ENCODE measurements around the gene PPP6R1. TPM values are rescaled to one million over a fixed set of nuclear protein-coding genes. Genes with fewer than 3 reads are reported as not detected.

The PPP6R1 gene
- total and polyA plus RNA-seq, 2 of the 13 experiments (the other 11 are each of a cell fraction or from before 2014, with no cell fraction given) = 25.8 to 54.0 TPM

GRCh38 chr19:55297267-55297666, 38.5 kb upstream of the PPP6R1 start:
- Histone ChIP-seq H3K4me3 (replicated peaks in 1 of 3; ENCODE audit: insufficient read depth in 1 of 3, low read depth in 2 of 3, low read length in 3 of 3) (no peak overlapping the region), H3K27ac (ENCODE audit: extremely low read length, insufficient read depth, low read length) (no peak overlapping the region), H3K9me3 (ENCODE audit: low read length) (no peaks in the 10 kb centered on the region), H3K27me3 (ENCODE audit: control insufficient read depth in 1 of 2, insufficient read depth in 2 of 2, low read length in 2 of 2) (peaks cover 0 to 20% of the 10 kb centered on the region in 2 experiments; a peak in 2 of 5 replicates), H4K20me1 (ENCODE audit: insufficient read depth, low read length) (no peaks in the 10 kb centered on the region), H3K4me1 (ENCODE audit: insufficient read depth, low read length) (peaks cover 29% of the 10 kb centered on the region), H2AFZ (ENCODE audit: low read length) (no peak overlapping the region), H3K79me2 (ENCODE audit: insufficient read depth, low read length) (no peaks in the 10 kb centered on the region), H3K36me3 (replicated peaks in 1 of 2; ENCODE audit: control insufficient read depth in 1 of 2, insufficient read depth in 2 of 2, low read length in 2 of 2) (no peaks in the 10 kb centered on the region), H3K4me2 (ENCODE audit: low read depth, low read length) (no peak overlapping the region), H3K9ac (ENCODE audit: insufficient read depth, low read depth, low read length) (no peak overlapping the region)
- BruUV-seq (replicated peaks) = no TSS peak
- intact Hi-C loops (cut with micrococcal nuclease; ENCODE audit: unreplicated experiment) = no loop called here
- no peak for FAIRE-seq
- CTCF ChIA-PET (ENCODE audit: low intra/inter-chr PET ratio, low total read pairs) = no interaction called here
- WGBS (ENCODE audit: low lambda C conversion rate) = 55% methylated on average over 7 of the region's 10 CpGs
- TF ChIP-seq JUN (CRISPR knock-in tag; IDR thresholded peaks at IDR 0.05) (no peak), CREB1 (IDR thresholded peaks at IDR 0.05) (no peak), CREB1 (CRISPR knock-in tag; IDR thresholded peaks at IDR 0.05) (no peak), DRAP1 (CRISPR knock-in tag; IDR thresholded peaks at IDR 0.05) (no peak), KMT2A (CRISPR knock-in tag; IDR thresholded peaks at IDR 0.05) (no peak), ZNF510 (CRISPR knock-in tag; IDR thresholded peaks at IDR 0.05; ENCODE audit: low read depth) (no peak), ZFX (CRISPR knock-in tag; IDR thresholded peaks at IDR 0.05; ENCODE audit: low read depth) (no peak), ZKSCAN5 (CRISPR knock-in tag; IDR thresholded peaks at IDR 0.05) (no peak), BRF2 (CRISPR knock-in tag; IDR thresholded peaks at IDR 0.05) (no peak), RFX5 (IDR thresholded peaks at IDR 0.05; ENCODE audit: low read depth, low read length) (no peak), CAMTA2 (CRISPR knock-in tag; IDR thresholded peaks at IDR 0.05; ENCODE audit: borderline replicate concordance) (no peak)
- ATAC-seq = no peak
- no peak for DNase-seq (ENCODE audit: low spot score)
- in situ Hi-C loops (cut with HindIII; ENCODE audit: extremely low pct_ligation_motif_present, low pct_unique_long_range_greater_than_20kb) = no loop called here
- POLR2A ChIA-PET = no interaction called here
